Right ventricle myocardium inferior (tissue), 1 donor: ENCODE results near the gene SORL1. TPM values are rescaled to one million over a fixed set of nuclear protein-coding genes. Genes with fewer than 3 reads are reported as not detected.

Source experiments
- ATAC-seq: fragments of 200-7000 bp; cut with Tn5 transposase; one replicate; pipeline ENCODE4 v1.9.1; 2020; ENCODE audit warnings: mild to moderate bottlenecking, moderate library complexity
- DNase-seq: peaks from one replicate; pipeline ENCODE4 v3.0.0; 2021; ENCODE audit errors: missing footprints
- intact Hi-C: fragments of 100-400 bp; cut with DNase I; formaldehyde crosslinking; loops from one replicate; pipeline ENCODE4 v1.11.0; 2022
- total RNA-seq: library from RNA; stranded (reverse); fragmentation: NEBNext Ultra II Directional; extraction: Animal tissue kit (Norgen Biotek cat#: 25700); gene quantifications from one replicate; pipeline ENCODE4 v1.2.1, GENCODE V29; 2021
- donor health status: DM: no; HTN: yes; CAD: no; lungs with severe emphysema.

SORL1 gene
- total RNA-seq, 1 donor from 2014 or later: 6.1 TPM

GRCh38 chr11:121544956-121545355 is 92.8 kb downstream of the SORL1 start:
- ATAC-seq: no peak
- intact Hi-C loops: no loop called here

GRCh38 chr11:121547574-121547973 is 95.5 kb downstream of the SORL1 start:
- intact Hi-C loops: no loop called here
- ATAC-seq: no peak
- no peak for DNase-seq

More at GRCh38 chr11:121544956-121545355, 92.8 kb downstream of the SORL1 start:
- no peak for DNase-seq

GRCh38 chr11:121550247-121551030 is 98.3 kb downstream of the SORL1 start:
- intact Hi-C loops: no loop called here
- ATAC-seq: no peak
- DNase-seq: no peak

- intact Hi-C loops: no loop called here
- ATAC-seq (no peak), DNase-seq (no peak)
These were observed 99.3 kb downstream of the SORL1 start for GRCh38 chr11:121551463-121551862.

- intact Hi-C loops: no loop called here
- ATAC-seq (no peak), DNase-seq (no peak)
These were observed 100.0 kb downstream of the SORL1 start for GRCh38 chr11:121552154-121552553.

GRCh38 chr11:121552644-121553043 is 100.5 kb downstream of the SORL1 start:
- DNase-seq (no peak), ATAC-seq (no peak)
- intact Hi-C loops: no loop called here

GRCh38 chr11:121553389-121553788 is 101.3 kb downstream of the SORL1 start:
- ATAC-seq (no peak), DNase-seq (no peak)
- intact Hi-C loops: no loop called here

GRCh38 chr11:121553806-121554205 is 101.7 kb downstream of the SORL1 start:
- ATAC-seq: no peak
- intact Hi-C loops: no loop called here
- no peak for DNase-seq

- DNase-seq (no peak), ATAC-seq (no peak)
- intact Hi-C loops: no loop called here
These were observed 102.4 kb downstream of the SORL1 start for GRCh38 chr11:121554552-121554951.

- no peak for ATAC-seq
These were observed 103.0 kb downstream of the SORL1 start for GRCh38 chr11:121555121-121555520.

GRCh38 chr11:121556937-121557336 is 104.8 kb downstream of the SORL1 start:
- intact Hi-C loops: no loop called here
- ATAC-seq (no peak), DNase-seq (no peak)

More at GRCh38 chr11:121555121-121555520, 103.0 kb downstream of the SORL1 start:
- intact Hi-C loops: no loop called here
- DNase-seq: no peak

GRCh38 chr11:121557348-121557747 is 105.2 kb downstream of the SORL1 start:
- intact Hi-C loops: no loop called here
- ATAC-seq: no peak
- DNase-seq: no peak

GRCh38 chr11:121559606-121560200 is 107.6 kb downstream of the SORL1 start:
- no peak for ATAC-seq
- intact Hi-C loops: no loop called here

GRCh38 chr11:121560236-121560635 is 108.1 kb downstream of the SORL1 start:
- intact Hi-C loops: no loop called here
- no peak for DNase-seq
- ATAC-seq: no peak

More at GRCh38 chr11:121559606-121560200, 107.6 kb downstream of the SORL1 start:
- no peak for DNase-seq

- no peak for DNase-seq
- intact Hi-C loops: no loop called here
These were observed 109.1 kb downstream of the SORL1 start for GRCh38 chr11:121561240-121561639.

GRCh38 chr11:121561716-121562115 is 109.6 kb downstream of the SORL1 start:
- DNase-seq: no peak
- intact Hi-C loops: no loop called here
- ATAC-seq: no peak

More at GRCh38 chr11:121561240-121561639, 109.1 kb downstream of the SORL1 start:
- ATAC-seq: no peak

GRCh38 chr11:121563003-121563402 is 110.9 kb downstream of the SORL1 start:
- no peak for ATAC-seq
- intact Hi-C loops: no loop called here
- DNase-seq: no peak

GRCh38 chr11:121563900-121564822 is 112.0 kb downstream of the SORL1 start:
- no peak for DNase-seq
- ATAC-seq: no peak
- intact Hi-C loops: no loop called here

- intact Hi-C loops: no loop called here
- no peak for ATAC-seq
- no peak for DNase-seq
These were observed 113.0 kb downstream of the SORL1 start for GRCh38 chr11:121564948-121565684.
